PC-3 (cell line): ENCODE measurements around the gene CTNNA2.

Experiments
- EZH2phosphoT487 ChIP-seq: fragments of 300-600 bp; sonication (generic); IDR thresholded peaks from 2 replicates; pipeline ENCODE4 v1.6.1; 2018; ENCODE audit warnings: mild to moderate bottlenecking, antibody characterized with exemption, low read length, borderline replicate concordance
- TF ChIP-seq, protein P1 (sequence below): fragments of 300-600 bp; sonication (generic); conservative IDR thresholded peaks from 2 replicates; pipeline ENCODE4 v1.5.1; 2017; ENCODE audit warnings: antibody characterized with exemption, low read depth, mild to moderate bottlenecking, low read length

DNA sequence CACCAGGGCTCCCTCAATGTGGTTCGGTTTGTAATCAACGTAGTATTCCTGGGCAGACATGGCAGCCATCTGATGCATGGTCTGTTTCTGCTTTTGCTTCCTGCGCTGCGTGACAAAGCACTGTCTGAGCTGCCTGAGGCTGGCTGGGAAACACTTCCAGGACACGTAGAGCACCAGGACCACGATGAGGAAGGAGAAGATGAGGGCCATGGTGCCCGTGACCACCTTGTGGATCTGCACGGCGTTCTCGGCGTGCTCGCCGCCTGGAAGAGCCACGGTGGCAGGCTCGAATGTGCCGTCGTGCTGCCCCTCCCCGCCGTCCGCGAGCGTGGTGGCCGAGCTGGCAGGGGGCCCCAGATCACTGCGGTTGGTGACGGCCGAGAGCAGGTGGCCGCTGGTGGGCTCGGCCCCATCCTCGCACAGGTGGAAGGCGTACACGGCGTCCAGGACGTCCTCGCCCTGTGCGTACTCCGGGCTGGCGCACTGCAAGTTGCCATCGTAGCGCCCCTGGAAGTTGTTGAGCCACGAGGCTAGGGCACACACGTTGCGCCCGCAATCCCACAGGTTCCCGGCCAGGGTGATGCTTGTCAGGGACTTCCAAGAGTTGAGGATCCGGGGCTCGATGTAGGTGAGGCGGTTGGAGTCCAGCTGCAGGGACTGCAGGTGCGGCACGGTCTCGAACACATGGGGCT lies 789.6 kb downstream of the CTNNA2 start:
- TF ChIP-seq, protein P1, sequence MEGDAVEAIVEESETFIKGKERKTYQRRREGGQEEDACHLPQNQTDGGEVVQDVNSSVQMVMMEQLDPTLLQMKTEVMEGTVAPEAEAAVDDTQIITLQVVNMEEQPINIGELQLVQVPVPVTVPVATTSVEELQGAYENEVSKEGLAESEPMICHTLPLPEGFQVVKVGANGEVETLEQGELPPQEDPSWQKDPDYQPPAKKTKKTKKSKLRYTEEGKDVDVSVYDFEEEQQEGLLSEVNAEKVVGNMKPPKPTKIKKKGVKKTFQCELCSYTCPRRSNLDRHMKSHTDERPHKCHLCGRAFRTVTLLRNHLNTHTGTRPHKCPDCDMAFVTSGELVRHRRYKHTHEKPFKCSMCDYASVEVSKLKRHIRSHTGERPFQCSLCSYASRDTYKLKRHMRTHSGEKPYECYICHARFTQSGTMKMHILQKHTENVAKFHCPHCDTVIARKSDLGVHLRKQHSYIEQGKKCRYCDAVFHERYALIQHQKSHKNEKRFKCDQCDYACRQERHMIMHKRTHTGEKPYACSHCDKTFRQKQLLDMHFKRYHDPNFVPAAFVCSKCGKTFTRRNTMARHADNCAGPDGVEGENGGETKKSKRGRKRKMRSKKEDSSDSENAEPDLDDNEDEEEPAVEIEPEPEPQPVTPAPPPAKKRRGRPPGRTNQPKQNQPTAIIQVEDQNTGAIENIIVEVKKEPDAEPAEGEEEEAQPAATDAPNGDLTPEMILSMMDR = no peak
- TF ChIP-seq EZH2phosphoT487 = no peak
